Measurements from ENCODE around the gene FLT4.

DNA sequence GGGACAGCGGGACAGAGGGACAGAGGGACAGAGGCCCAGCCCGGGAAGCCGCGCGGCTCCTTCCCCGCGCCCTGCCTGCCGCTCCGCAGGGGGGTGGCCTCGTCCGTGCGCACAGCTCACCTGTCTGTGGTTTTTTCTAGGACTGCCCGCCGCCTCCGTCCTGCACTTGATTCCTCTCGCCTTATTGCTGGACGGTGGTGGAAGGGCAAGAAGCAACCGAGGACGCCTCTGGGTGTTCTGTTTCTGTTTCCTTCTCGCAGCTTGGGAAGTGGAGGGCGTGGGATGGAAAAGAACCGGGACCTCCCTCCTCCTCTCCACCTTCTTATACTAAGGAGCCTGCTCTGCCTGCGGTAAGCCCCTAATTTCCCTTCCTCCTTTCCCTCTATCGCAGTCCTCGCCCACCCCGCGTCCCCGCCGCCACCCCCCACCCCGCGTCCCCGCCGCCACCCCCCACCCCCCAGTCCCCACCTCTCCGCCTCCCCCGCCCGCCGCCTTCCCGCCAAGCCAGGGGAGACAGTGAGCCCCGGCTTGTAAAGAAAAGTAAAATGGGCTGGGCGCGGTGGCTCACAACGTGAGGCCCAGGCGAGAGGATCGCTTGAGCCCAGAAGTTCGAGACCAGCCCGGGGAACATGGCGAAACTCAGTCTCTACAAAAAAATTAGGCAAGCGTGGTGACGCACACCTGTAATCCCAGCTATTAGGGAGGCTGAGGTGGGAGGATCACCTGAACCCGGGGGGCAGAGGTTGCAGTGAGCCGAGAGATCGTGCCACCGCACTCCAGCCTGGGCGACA is 9.6 kb upstream of the FLT4 start:
- TF ChIP-seq, protein P1, sequence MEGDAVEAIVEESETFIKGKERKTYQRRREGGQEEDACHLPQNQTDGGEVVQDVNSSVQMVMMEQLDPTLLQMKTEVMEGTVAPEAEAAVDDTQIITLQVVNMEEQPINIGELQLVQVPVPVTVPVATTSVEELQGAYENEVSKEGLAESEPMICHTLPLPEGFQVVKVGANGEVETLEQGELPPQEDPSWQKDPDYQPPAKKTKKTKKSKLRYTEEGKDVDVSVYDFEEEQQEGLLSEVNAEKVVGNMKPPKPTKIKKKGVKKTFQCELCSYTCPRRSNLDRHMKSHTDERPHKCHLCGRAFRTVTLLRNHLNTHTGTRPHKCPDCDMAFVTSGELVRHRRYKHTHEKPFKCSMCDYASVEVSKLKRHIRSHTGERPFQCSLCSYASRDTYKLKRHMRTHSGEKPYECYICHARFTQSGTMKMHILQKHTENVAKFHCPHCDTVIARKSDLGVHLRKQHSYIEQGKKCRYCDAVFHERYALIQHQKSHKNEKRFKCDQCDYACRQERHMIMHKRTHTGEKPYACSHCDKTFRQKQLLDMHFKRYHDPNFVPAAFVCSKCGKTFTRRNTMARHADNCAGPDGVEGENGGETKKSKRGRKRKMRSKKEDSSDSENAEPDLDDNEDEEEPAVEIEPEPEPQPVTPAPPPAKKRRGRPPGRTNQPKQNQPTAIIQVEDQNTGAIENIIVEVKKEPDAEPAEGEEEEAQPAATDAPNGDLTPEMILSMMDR (IDR thresholded peaks at IDR 0.05) = no peak
- TF ChIP-seq POLR2AphosphoS5 (IDR thresholded peaks at IDR 0.05; ENCODE audit: low read depth, low read length) = no peak
- no peak for TF ChIP-seq REST (IDR thresholded peaks at IDR 0.05; ENCODE audit: insufficient read depth in 1 of 2, low read depth in 2 of 2, low read length in 1 of 2)
- TF ChIP-seq TCF7L2 (IDR thresholded peaks at IDR 0.05; ENCODE audit: low read depth, low read length) = no peak
- TF ChIP-seq SIN3A (IDR thresholded peaks at IDR 0.05; ENCODE audit: borderline replicate concordance, insufficient read depth, low read depth, low read length) = no peak
